GM11168 (cell line): ENCODE measurements around the gene ZNF614.
"Not testable (repeated sequence)": the region's sequence is repeated elsewhere in the genome, so short reads cannot be mapped to it uniquely, and the experiment has no call there.

Experiments
- in situ Hi-C: fragments of 300-500 bp; cut with MboI; formaldehyde crosslinking; loops from one replicate; pipeline ENCODE4 v1.12.0; 2022; ENCODE audit warnings: low sequenced_read_pairs; ENCODE audit not compliant: unreplicated experiment

The ZNF614 gene

DNA sequence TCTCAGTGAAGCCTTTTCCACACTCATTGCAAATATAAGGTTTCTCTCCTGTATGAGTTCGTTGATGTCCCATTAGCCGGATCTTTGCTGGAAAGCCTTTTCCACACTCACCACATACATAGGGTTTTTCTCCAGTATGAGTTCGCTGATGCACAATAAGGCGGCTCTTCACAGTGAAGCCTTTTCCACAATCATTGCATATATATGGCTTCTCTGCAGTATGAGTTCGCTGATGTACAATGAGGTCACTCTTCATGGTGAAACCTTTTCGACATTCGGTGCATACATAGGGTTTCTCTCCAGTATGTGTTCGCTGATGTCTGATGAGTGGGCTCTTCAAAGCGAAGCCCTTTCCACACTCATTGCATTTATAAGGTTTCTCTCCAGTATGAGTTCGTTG, 34.8 kb downstream of the ZNF614 start:
- in situ Hi-C loops: no loop called here

DNA sequence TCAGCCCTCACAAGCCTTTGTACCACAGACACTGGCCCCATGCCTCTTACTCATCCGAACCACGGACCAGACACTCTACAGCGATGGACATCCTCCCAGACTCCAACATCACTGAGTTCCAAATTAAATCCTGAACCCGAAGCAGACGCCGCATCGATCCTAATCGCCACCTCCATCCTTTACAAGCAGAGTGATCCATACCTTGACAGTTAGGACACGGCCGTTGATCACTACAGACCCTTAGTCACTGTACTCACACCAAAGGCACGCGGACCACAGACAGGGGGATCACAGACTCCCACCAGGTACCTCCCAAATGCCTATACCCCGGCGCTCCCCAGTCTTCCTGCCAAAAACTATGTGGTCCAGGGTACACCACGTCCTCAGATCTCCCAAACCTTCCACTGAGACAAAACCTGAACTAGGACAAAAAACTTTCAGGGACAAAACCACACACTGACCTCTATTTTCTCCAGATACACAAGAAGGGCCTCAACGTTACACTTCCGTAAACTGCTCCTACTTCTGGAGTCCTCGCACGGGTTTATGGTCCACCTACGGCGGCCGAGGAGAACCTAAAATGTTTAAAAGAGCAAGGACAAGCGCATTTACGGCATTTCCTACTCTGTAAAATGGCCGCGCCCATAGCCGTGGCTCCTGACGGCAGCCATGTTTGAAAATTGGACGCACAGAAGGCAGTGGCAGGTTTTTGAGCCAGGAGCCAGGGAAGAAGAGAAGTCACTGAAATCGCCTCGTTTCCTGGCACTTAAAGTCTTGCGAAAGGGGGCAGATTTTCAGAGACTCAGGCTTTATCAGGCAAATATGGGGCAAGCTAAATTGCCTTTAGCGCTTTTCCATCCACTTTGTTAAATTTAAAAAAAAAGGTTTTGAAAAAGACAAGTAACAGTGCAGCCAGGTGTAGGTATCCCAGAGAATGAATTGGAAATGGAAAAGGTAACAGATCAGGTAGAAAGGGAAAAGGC, 41.6 kb downstream of the ZNF614 start, which contains the start of gene ZNF350:
TSS of gene ZNF350 (minus strand) at position 532 of the 983 bp plus-strand sequence. CDS start 12,480 bp downstream, outside the sequence.
- in situ Hi-C loops: no loop called here

DNA sequence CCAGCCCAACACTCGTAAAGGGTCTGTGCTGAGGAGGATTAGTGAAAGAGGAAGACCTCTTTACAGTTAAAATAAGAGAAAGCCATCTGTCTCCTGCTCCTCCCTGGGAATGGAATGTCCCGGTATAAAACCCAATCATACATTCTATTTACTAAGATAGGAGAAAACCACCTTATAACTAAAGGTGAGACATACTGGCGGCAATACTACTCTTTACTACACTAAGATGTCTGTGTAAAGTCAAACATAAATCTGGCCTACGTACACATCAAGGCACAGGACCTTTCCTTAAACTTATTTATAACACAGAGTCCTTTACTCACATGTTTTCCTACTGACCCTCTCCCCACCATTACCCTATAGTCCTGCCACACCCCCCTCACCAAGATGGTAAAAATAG, 44.8 kb downstream of the ZNF614 start:
- in situ Hi-C loops: no loop called here

- in situ Hi-C loops: not testable (repeated sequence)
Observed at GRCh38 chr19:51980926-51981325, 47.3 kb downstream of the ZNF614 start.

DNA sequence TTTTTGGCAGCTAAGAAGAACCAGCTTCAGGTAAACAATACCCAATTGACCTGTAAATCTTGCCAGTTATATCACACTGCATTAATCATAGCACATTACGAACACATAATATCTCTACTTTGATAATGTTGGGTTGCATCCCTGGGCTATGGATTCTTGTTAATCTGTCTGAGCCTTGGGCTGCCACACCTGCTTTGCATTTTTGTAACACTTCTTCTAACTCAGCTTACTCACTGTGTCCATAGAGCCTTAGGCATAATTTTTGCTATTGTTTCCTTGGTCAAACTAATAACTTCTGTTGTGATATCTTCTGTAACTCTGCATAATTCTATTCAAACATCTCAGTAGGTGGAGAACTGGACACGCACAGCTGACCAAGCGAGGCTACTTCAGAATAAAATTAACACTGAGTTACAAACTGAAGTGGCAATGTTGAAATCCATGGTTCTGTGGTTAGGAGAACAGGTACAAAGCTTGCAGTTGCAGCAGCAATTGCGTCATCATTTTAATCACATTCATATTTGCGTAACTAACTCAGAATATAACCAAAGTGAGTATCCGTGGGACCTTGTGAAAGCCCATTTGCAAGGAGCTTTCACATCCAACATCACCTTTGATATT, 48.0 kb downstream of the ZNF614 start:
- in situ Hi-C loops: no loop called here

GRCh38 chr19:51978882-51979281, 49.3 kb downstream of the ZNF614 start:
- in situ Hi-C loops: no loop called here

- in situ Hi-C loops: no loop called here
Observed at GRCh38 chr19:51977346-51977745, 50.8 kb downstream of the ZNF614 start.

GRCh38 chr19:51976852-51977251, 51.3 kb downstream of the ZNF614 start:
- in situ Hi-C loops: no loop called here

DNA sequence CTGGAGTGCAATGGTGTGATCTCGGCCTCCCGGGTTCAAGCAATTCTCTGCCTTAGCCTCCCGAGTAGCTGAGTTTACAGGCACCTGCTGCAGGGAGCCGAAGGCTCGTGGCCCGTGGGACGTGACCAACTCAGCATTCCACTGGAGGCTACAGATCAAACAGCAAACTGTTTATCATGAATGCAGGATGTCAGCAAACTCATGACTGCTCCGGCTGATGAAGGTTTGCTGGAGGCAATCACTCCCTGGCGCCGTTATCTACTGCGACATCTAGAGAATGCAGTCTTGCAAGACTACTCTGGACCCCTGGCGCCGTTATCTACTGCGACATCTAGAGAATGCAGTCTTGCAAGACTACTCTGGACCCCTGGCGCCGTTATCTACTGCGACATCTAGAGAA, 52.4 kb downstream of the ZNF614 start:
- in situ Hi-C loops: not testable (repeated sequence)

DNA sequence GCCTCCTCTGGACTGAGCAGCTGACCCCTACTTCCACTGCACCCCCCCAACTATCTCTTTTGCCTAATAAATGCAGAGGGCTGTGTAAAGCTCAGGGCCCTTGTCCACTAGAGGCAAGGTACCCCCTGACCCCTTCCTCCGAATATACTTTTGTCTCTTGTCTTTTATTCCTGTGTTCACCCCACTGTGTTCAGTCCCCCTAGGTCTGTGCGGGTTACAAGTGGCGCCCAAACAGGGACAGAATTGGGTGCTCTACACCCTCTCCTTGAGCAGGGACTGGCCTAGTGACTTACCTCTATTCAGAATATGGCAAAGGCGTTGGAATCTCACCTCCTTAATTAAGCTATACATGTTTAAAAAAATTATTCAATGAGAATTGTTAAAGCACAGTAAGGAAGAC, 56.6 kb downstream of the ZNF614 start:
- in situ Hi-C loops: no loop called here

DNA sequence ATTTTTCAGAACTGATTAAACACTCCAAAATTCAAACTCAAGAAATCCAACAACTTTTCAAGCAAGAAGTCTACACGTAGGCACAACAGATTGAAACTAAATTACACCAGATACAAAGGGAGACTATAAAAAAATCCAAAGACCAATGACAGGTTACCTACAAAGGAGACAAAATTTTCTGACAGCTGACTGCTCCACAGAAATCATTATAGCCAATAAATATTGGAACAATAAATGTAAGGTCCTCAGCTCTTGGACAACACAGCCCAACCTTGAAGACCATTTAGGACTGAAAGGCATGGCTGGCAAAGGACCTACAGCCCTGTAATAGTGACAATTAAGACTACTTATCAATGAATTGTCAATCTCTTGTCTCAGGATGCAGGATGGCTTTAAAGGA, 57.5 kb downstream of the ZNF614 start:
- in situ Hi-C loops: no loop called here

DNA sequence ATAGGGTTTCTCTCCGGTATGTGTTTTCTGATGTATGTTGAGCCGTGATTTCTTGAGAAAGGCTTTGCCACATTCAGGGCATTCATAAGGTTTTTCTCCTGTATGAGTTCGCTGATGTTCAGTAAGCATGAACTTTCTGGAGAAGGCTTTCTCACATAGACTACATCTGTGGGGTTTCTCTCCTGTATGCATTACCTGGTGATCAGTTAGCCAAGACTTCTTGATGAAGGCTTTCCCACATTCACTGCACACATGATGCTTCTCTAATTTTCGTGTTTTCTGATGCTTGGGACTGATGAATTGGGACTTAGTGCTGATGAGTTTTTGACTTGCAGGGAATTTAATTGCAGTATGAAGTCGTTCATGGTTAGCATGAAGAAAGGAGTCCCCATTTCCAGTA, 62.6 kb downstream of the ZNF614 start:
- in situ Hi-C loops: no loop called here
